HUES6 (cell line): ENCODE results near the gene FBXO42.
A peak's percentile ranks its signal among the peaks of the same experiment; 100 is the strongest.

ENCODE experiments used
- H3K27ac ChIP-seq: 2 replicates; pipeline ENCODE4 v1.7.0; 2013; ENCODE audit warnings: low read depth, mild to moderate bottlenecking, low read length, inconsistent platforms
- H3K27me3 ChIP-seq: 2 replicates; pipeline ENCODE4 v1.6.1; 2013; ENCODE audit warnings: low read length; ENCODE audit not compliant: control insufficient read depth, insufficient read depth
- H3K36me3 ChIP-seq: 2 replicates; pipeline ENCODE4 v1.6.1; 2013; ENCODE audit warnings: low read length; ENCODE audit not compliant: control insufficient read depth, insufficient read depth
- H3K4me1 ChIP-seq: 2 replicates; pipeline ENCODE4 v1.6.1; 2013; ENCODE audit warnings: low read length; ENCODE audit not compliant: control insufficient read depth, insufficient read depth
- H3K4me3 ChIP-seq: 2 replicates; pipeline ENCODE4 v1.5.1; 2013; ENCODE audit warnings: low read depth, low read length
- H3K9ac ChIP-seq: one replicate; pipeline ENCODE4 v1.6.1; 2013; ENCODE audit warnings: mild to moderate bottlenecking, low read length
- H3K9me3 ChIP-seq: 2 replicates; pipeline ENCODE4 v1.6.1; 2013; ENCODE audit warnings: low read depth, low read length; ENCODE audit not compliant: control insufficient read depth, insufficient read depth

Gene FBXO42

GRCh38 chr1:16206547-16207317 is 145.5 kb downstream of the FBXO42 start:
- Histone ChIP-seq H3K4me3 (peak overlapping the region; percentile 77), H3K27me3 (no peaks in the 10 kb centered on the region), H3K9ac (peak overlapping the region; percentile 76), H3K4me1 (peaks cover 25% of the 10 kb centered on the region), H3K9me3 (no peaks in the 10 kb centered on the region), H3K27ac (no peak overlapping the region), H3K36me3 (peaks cover 14% of the 10 kb centered on the region; the same call in 1 of the 2 replicates)

GRCh38 chr1:16205891-16206546 is 146.3 kb downstream of the FBXO42 start:
- Histone ChIP-seq H3K4me3 (peak overlapping the region; percentile 73), H3K27ac (no peak overlapping the region), H3K27me3 (no peaks in the 10 kb centered on the region), H3K9me3 (no peaks in the 10 kb centered on the region), H3K4me1 (peaks cover 18% of the 10 kb centered on the region), H3K9ac (peak overlapping the region; percentile 63), H3K36me3 (peaks cover 21% of the 10 kb centered on the region; the same call in 1 of the 2 replicates)

GRCh38 chr1:16205334-16205671 is 147.0 kb downstream of the FBXO42 start:
- H3K9ac ChIP-seq: no peak overlapping the region
- no peak overlapping the region for H3K27ac ChIP-seq

GRCh38 chr1:16204634-16205333 is 147.5 kb downstream of the FBXO42 start:
- H3K36me3 ChIP-seq: peaks cover 21% of the 10 kb centered on the region; the same call in 1 of the 2 replicates
- peaks cover 18% of the 10 kb centered on the region for H3K4me1 ChIP-seq
- H3K9ac ChIP-seq: no peak overlapping the region
- H3K27ac ChIP-seq: no peak overlapping the region
- no peak overlapping the region for H3K4me3 ChIP-seq
- no peaks in the 10 kb centered on the region for H3K9me3 ChIP-seq
- H3K27me3 ChIP-seq: no peaks in the 10 kb centered on the region

More at GRCh38 chr1:16205334-16205671, 147.0 kb downstream of the FBXO42 start:
- H3K36me3 ChIP-seq: peaks cover 21% of the 10 kb centered on the region; the same call in 1 of the 2 replicates
- peaks cover 18% of the 10 kb centered on the region for H3K4me1 ChIP-seq
- no peak overlapping the region for H3K4me3 ChIP-seq
- H3K9me3 ChIP-seq: no peaks in the 10 kb centered on the region
- H3K27me3 ChIP-seq: no peaks in the 10 kb centered on the region

GRCh38 chr1:16204216-16204615 is 148.1 kb downstream of the FBXO42 start:
- Histone ChIP-seq H3K36me3 (peaks cover 21% of the 10 kb centered on the region; the same call in 1 of the 2 replicates), H3K27me3 (no peaks in the 10 kb centered on the region), H3K4me3 (no peak overlapping the region), H3K9me3 (no peaks in the 10 kb centered on the region), H3K27ac (no peak overlapping the region), H3K4me1 (peaks cover 18% of the 10 kb centered on the region), H3K9ac (no peak overlapping the region)

- no peaks in the 10 kb centered on the region for H3K27me3 ChIP-seq
- peaks cover 18% of the 10 kb centered on the region for H3K4me1 ChIP-seq
- H3K36me3 ChIP-seq: peaks cover 28% of the 10 kb centered on the region
- no peak overlapping the region for H3K27ac ChIP-seq
- H3K9ac ChIP-seq: no peak overlapping the region
- no peak overlapping the region for H3K4me3 ChIP-seq
- no peaks in the 10 kb centered on the region for H3K9me3 ChIP-seq
Measured at GRCh38 chr1:16203550-16203949, 148.7 kb downstream of the FBXO42 start.

GRCh38 chr1:16202281-16203210 is 149.7 kb downstream of the FBXO42 start:
- peaks cover 35% of the 10 kb centered on the region for H3K36me3 ChIP-seq
- no peak overlapping the region for H3K27ac ChIP-seq
- no peaks in the 10 kb centered on the region for H3K27me3 ChIP-seq
- peaks cover 14% of the 10 kb centered on the region for H3K4me1 ChIP-seq
- no peak overlapping the region for H3K4me3 ChIP-seq
- no peaks in the 10 kb centered on the region for H3K9me3 ChIP-seq
- no peak overlapping the region for H3K9ac ChIP-seq

GRCh38 chr1:16199700-16200099 is 152.6 kb downstream of the FBXO42 start:
- no peaks in the 10 kb centered on the region for H3K9me3 ChIP-seq
- no peaks in the 10 kb centered on the region for H3K4me1 ChIP-seq
- no peak overlapping the region for H3K27ac ChIP-seq
- no peak overlapping the region for H3K4me3 ChIP-seq
- no peak overlapping the region for H3K9ac ChIP-seq
- peaks cover 32% of the 10 kb centered on the region for H3K36me3 ChIP-seq
- H3K27me3 ChIP-seq: no peaks in the 10 kb centered on the region

GRCh38 chr1:16199157-16199501 is 153.2 kb downstream of the FBXO42 start:
- Histone ChIP-seq H3K9ac (no peak overlapping the region), H3K27me3 (no peaks in the 10 kb centered on the region), H3K36me3 (peaks cover 27% of the 10 kb centered on the region), H3K4me3 (no peak overlapping the region), H3K4me1 (no peaks in the 10 kb centered on the region), H3K9me3 (no peaks in the 10 kb centered on the region), H3K27ac (no peak overlapping the region)

- Histone ChIP-seq H3K27ac (no peak overlapping the region), H3K27me3 (no peaks in the 10 kb centered on the region), H3K4me1 (no peaks in the 10 kb centered on the region), H3K9me3 (no peaks in the 10 kb centered on the region), H3K4me3 (no peak overlapping the region), H3K36me3 (peaks cover 25% of the 10 kb centered on the region), H3K9ac (no peak overlapping the region)
Measured at GRCh38 chr1:16198444-16199156, 153.7 kb downstream of the FBXO42 start.
